ENCODE data around the gene LDLRAD2. TPM values are rescaled to one million over a fixed set of nuclear protein-coding genes. Genes with fewer than 3 reads are reported as not detected.

The LDLRAD2 gene
- total RNA-seq, 1 donor from 2014 or later, result not detected

DNA sequence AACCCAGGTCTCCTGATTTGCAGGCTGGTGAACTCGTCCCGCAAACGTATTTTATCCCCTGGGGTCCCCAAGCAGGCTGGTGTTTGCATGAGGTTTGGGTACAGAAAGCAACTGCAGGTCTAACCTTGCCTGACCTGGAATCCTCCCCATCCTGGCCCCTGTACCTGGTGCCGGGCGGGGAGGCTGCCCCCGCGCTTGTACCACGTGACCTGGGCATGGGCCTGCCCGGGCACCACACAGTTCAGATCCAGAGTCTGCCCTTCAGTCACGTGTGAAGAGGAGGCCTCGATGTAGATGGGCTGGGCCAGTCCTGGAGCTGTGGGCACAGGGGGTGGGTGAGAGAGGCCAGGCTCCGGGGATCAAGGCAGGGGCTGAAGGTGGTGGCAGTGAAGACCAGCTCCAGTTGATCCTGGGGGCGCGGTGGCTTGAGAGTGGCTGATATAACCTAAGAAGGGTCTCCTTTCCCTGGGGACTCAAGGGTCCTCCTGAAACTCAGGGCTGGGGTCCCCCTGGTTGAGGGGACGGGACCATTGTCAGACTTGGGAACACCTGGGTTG, 30.6 kb downstream of the LDLRAD2 start:
- no peak for DNase-seq (ENCODE audit: low read depth, low spot score)

DNA sequence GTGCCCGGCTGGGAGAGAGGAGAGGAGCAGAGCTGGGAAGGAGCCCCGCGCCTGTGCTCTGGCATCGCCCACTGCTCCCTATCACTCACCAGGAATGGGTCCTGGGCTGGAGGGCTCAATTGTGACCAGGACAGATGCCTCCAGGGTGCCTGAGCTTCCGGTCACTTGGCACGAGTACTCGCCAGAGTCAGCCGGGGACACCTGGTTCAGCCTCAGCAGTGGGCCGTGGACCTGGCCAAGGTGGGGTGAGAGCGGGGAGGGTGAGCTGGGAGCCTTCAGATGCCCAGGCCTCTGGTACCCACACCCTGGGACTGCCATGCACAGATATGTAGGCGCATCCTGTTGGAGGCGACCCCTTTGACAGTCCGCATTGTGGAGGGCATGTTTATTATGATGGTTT, 31.1 kb downstream of the LDLRAD2 start:
- DNase-seq (ENCODE audit: low read depth, low spot score), result no peak

DNA sequence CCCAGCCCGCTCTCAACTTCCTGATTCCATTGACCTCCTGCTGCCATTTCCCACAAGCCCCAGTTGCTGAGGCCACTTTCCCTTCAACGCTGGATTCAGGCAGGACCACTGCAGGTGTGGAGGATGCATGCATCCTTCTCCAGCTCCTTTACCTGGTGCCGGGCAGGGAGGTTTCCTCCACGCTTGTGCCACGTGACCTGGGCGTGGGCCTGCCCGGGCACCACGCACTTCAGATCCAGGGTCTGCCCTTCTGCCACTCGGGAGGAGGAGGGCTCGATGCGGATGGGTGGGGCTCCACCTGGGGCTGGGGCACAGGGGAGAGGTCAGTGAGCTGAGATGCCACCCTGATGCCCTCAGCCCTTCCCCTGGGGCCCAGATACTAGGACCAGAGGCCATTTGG, 31.9 kb downstream of the LDLRAD2 start:
- DNase-seq (ENCODE audit: low read depth, low spot score), result no peak

DNA sequence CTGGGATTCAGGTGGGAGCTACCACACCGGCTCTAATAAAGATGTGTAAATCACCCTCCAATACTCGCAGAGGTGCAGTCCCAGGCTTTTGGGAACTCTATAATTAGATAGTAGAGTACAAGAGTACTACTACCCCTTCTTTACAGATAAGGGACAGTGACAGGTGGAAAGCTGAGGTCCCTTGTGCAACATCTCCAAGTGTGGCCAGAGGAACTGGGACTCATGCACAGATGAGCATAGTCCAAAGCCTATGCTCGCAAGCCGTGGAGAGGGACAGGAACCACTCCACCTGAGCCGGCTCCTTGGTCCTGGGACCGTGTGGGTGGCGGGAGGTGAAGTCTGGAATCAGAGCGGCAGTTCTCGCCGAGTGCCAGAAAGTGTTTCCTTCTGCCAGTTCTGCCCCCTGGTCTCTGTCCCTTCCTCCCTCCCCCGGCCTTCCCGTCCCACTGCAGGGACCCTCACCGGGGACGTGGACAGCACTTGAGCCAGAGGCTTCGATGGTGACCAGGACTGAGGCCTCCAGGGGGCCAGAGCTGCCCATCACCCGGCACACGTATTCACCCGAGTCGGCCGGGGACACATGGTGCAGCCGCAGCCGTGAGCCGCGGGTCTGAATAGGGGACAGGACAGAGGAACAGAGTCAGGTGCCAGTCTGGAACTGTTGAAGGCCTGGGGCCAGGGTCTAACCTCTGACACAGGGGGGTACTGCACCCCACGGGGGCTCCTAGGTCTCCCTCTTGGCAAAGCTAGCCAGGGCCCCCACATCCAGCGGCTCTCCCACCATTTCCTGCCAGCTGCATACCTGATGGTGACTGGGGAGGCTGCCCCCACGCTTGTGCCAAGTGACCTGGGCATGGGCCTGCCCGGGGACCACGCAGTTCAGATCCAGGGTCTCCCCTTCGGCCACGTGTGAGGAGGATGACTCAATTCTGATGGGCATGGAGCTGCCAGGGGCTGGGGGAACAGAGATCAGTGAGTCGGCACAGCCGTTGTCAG, 33.9 kb downstream of the LDLRAD2 start:
- DNase-seq (ENCODE audit: low read depth, low spot score), result no peak

DNA sequence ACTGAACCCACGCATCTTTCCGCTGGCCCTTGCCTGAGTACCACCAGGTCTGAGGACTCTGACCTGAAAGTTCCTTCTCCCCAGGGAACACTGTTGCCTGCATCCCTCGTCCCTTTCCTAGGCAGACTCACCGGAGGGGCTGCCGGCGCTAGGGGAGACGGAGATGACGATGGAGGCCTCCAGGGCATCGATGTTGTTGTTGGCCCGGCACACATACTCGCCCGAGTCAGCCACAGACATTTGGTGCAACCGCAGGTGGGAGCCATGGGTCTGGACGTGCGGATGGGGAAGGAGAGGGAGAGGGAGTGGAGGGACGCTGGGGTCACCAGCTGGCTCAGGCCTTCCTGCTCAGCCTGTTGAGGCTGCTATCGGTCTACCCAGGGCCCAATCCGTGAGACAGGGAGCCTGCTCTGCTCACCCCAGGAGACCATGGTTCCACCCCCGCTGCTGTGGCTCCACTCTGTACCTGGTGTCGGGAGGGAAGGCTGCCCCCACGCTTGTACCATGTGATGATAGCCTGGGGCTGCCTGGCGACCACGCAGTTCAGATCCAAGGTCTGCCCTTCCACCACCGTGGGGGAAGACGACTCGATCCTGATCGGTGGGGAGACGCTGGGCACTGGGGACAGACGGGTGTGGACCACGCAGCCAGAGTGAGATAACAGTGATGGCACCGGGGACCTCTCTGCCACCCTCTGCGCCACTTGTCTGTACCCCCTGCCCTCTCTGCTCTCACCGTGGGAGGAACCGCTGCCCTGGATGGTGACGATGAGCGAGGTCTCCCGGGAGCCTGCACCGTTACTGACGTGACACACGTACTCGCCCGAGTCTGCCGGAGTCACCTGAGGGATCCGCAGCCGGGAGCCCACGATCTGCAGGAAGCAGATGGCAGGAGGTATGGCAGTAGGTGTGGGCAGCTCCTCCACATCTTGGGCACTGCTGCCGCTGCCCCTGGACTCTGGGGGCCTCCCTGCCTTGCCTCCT, 35.4 kb downstream of the LDLRAD2 start:
- DNase-seq (ENCODE audit: low read depth, low spot score), result no peak

DNA sequence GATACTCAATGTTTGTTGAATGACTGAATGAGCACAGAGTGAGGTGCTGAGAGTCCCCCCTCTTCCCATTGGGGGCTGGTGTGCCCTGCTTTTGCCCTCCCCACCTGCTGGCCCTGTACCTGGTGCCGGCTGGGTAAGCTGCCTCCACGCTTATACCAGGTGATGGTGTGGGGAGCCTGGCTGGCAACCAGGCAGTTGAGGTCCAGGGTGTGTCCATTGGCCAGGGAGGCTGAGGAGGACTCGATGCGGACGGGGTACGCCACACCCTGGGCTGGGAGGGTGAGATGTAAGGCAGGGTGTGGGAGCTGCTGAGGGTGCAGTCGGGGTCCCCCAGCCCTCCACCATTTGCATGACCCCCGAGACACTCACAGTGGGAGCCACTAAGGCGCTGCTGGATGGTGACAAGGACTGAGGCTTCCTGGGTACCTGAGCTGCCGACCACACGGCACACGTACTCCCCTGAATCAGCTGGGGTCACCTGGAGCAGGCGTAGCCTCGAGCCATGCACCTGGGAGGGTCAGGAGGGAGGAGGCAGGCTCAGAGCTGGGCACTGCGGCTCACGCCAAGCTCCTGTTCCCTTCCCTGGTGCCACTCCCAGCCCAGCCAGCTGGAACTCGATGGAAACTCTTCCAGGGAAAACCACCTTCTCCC, 36.6 kb downstream of the LDLRAD2 start:
- no peak for DNase-seq (ENCODE audit: low read depth, low spot score)

DNA sequence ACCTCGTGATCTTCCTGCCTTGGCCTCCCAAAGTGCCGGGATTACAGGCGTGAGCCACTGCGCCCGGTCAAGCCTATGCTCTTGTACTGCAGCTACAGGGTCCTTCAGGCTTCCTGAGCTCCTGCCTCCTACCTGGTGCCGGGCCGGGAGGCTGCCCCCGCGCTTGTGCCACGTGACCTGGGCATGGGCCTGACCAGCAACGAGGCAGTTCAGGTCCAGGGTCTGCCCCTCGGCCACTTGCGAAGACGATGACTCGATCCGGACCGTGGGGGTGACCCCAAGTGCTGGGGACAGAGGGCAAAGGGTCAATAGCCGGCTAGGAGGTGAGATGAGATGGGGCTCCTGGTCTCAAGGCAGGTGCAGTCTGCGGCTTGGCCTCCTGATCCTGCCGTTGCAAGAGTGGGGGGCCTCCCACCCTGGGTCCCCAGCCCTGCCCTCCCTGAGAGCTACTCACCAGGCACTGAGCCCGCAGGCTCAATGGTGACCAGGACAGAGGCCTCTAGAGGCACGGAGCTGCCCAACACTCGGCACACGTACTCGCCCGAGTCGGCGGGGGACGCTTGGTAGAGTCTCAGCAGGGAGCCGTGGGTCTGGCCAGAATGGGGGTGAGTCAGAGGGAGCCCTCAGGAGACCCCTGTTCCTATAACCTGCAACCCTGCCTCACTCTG, 38.0 kb downstream of the LDLRAD2 start:
- no peak for DNase-seq (ENCODE audit: low read depth, low spot score)

DNA sequence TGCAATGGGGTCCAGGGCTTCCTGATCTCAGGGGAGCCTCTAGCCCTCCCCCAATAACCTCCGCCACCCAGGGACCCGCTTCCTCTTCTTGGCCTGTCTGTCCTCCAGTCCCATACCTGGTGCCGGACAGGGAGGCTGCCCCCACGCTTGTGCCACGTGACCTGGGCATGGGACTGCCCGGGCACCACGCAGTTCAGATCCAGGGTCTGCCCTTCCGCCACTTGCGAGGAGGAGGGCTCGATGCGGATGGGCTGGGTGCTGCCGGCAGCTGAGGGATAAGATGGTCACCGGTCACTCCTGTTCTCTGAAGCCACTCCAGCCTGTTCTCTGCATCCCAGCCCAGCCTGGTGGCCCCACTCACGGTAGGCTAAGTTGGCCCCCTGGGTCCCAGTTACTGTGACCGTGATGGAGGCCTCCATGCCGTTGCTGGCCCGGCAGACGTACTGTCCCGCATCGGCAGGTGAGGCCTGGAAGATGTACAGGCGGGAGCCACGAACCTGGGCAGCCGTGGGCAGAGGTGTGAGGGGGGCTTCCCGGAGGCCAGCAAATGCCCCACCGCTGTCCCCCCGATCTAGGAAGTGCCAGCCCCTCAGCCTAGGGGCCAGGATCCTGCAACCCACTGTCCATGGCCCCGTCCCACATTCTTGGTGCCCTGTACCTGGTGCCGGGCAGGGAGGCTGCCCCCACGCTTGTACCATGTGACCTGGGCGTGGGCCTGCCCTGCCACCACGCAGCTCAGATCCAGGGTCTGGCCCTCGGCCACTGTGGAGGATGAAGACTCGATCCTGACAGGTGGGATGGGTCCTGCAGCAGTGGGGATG, 39.6 kb downstream of the LDLRAD2 start:
- no peak for DNase-seq (ENCODE audit: low read depth, low spot score)

DNA sequence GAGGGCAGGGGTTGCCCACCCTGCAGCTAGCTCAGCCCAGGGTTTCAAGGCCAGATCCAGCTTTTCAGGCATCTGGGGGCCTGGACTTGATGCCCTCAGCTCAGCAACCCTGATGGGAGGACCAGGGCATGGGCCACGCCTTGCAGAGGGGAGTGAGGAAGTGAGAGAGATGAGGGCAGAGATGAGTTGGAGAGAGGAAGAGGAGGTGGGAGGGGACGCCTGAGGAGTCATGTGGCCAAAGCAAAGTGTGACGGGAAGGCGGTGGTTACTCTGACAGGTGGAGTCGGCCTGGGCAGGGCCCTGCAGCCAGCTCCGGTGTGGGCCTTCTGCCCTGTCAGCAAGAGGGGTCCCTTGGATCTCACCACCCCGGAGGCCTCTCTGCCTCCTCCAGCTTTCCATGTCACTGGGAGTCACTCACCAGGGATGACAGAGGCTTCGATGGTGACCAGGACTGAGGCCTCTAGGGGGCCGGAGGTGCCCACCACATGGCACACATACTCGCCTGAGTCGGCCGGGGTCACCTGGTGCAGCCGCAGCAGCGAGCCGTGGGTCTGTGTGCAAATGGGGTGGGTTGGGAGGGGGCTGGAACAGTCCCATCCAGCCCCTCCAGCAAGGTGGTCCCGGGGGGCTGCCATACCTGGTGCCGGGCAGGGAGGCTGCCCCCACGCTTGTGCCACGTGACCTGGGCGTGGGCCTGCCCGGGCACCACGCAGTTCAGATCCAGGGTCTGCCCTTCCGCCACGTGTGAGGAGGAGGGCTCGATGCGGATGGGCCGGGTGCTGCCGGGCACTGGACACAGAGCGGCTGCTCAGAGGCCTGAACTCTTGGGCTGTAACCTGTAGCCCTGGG, 40.4 kb downstream of the LDLRAD2 start:
- no peak for DNase-seq (ENCODE audit: low read depth, low spot score)

DNA sequence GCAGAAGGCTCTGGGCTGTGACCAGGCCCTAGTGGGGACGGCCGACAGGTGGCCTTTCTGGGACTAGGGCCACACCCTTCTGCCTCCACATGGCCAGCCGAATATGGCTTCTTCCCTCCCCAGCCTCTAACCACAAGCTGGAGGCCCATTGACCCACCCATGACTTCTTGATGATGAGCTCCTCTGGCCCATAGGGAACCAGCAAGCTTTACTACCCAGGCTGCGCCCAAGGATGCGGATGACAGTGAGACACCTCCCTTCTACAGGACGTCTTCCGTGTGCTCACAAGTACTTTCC, 41.0 kb downstream of the LDLRAD2 start:
- no peak for DNase-seq (ENCODE audit: low read depth, low spot score)

DNA sequence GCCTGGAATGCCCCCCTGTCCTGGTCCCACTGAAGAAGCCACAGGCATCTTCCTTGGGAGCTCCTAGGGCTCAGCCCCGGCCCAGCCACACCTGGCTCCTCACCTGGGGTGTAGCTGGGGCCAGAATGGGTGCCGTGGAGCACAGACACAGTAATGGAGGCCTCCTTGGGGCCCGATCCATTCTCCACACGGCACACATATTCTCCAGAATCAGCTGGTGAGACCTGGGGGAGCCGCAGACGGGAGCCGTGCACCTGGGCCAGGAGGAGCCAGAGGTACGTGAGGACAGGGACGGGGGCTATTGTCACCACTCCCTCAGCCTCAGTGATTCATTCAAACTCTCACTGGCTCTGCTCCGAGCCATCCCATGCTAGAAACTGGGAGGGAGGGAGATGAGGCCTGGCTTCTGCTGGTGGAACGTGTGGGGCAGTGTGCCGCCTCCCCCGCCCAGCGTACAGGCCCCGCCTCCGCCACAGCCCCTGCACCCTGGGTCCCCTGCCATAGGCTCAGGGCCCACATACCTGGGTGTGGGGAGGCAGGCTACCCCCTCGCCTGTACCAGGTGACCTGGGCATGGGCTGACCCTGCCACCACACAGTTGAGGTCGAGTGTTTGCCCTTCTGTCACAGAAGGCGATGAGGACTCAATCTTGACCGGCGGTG, 42.2 kb downstream of the LDLRAD2 start:
- DNase-seq (ENCODE audit: low read depth, low spot score), result no peak

DNA sequence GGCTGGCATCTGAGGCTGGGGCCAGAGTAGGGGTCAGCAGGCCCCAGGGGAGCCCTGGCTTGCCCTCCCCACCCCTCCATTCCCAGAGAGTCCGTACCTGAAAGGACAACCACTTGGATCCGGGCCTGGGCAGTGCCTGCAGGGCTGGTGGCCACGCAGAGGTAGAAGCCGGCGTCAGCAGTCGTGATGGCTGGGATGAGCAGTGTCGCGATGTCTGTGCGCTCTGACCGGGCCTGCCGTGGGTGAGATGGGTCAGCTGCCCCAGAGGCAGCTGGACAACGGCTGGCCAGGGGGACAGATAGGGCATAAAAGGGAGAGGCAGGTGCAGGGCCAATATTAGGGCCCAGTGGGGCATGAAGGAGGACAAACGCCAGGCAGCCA, 42.7 kb downstream of the LDLRAD2 start:
- DNase-seq (ENCODE audit: low read depth, low spot score), result no peak

DNA sequence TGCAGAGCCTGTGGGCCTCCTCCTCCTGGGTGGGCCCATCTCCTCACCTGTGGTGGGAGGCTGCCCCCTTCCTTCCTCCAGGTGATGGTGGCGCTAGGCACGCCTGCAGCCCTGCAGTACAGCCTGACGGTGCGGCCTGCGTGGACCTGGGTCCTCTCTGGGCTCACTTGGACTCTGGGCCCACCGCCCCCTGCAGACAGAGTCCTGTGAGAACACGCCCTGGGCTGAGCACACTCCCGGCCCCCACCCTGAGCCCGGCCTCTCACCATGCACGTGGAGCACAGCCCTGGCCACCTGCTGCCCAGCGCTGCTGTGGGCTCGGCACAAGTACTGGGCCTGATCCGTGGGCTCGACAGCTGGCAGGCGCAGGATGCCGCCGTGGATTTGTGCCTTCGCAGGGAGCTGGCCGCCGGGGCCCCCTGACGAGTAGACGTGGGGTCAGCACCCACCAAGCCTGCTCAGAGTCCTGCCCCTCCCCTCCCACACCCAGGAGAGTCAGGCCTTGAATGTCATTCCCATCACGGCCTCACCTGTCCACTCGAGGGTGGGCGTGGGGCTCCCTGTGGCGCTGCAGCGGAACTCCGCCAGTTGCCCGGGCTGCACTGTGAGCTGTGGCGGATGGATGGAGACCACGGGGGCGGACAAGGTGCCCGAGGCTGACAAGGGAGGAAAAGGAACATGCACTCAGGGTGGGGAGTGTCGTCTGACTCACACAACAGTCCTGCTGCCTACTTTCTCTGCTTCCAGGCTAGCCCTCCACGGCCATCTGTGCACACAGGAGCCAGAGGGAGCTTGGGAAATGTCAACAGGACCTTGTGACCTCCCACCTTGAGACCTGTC, 43.4 kb downstream of the LDLRAD2 start:
- no peak for DNase-seq (ENCODE audit: low read depth, low spot score)

DNA sequence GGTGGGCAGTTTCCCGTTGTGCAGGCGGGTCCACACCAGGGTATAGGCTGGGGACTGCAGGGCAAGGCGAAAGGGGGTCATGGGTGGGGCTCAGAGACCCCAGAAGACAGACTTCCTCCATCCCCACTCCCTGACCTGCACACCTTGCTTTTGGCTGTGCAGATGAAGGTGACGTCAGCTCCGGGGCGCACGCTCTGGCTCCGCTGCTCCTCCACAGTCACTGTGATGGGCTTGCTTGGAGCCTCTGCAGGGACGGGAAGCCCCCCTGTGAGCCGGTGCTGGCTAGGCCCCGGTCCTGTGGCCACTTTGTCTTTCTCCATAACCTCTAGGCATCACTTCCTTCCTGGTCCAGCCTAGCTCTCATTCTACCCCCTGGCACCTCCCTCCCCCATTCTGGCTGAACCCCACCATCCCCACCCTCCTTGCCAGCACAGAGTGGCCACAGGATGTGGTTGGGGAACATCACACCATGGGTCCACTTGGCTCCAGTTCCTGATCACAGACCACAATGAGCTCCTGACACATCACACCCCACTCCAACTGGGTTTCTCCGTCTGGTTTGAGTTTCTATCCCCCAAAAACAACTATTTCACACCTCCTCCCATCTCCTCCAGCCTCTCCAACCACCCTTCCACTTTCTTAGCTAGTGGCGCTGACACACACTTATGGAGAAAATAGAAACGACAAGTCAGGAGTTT, 45.2 kb downstream of the LDLRAD2 start:
- no peak for DNase-seq (ENCODE audit: low read depth, low spot score)

DNA sequence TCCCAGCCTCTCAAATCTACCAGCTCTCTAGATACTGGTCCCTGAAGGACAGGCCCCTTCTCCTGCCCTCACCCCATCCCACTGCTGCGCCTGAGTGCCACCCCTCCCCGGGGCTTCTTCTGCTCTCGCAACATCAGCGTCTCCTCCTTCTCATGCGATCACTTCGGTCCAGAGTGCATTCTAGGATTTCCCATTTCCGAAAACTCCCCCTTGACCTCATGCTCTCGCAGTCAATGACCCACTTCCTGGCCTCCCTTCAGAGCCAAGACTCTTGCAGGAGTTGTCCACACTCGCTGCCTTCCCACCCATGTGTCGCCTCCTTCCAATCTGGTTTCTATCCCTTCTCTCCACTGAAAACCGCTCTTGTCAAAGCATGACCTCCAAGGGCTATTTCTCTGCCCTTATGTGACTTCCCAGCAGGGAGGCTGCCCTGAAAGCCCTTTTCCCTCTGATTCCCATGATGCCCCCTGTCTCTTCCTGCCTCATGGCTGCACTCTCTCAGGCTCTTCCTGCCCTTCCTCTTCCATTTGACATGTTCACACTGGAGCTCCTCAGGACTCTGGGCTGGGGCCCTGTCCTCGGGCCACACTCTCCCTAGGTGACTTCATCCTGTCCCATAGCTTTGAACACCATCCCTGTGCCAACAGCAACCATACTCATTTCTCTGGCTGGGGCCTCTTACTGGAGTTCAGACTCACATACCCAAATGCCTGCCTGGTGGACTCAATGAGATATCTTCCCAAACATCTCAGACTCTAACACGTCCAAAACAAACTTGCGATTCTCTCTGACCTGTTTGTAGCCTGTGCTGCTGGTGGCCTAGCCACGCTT, 46.0 kb downstream of the LDLRAD2 start:
- DNase-seq (ENCODE audit: low read depth, low spot score), result no peak

DNA sequence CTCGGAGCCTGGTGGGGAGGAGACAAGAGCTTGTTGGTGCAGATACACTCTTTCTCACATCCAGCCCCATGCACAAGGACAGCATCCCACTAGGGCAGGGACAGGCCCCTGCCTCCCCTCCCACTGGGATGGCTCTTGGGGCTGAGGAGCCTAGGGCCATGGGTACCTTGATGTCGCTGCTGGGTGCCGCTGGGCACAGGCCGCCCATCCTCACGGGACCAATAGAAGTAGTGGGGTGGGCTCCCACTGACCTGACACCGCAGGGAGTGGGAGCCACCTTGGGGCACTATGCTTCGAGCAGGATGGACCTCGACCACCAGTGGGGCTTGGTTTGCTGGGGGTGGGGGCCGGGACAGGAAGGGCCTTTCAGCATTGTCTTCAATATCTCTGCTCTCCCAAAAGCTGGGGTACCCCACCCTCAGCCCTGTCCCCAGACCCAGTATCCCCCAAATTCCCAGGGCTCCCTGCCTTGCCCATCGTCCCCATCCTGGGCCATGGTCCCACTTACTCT, 47.7 kb downstream of the LDLRAD2 start:
- DNase-seq (ENCODE audit: low read depth, low spot score), result no peak

All from pulmonary artery endothelial cell (primary cell).